Inflammatory macrophage treated with lipopolysaccharide for 4 hours (primary cell): ENCODE measurements around the gene KIF5B.
A peak's percentile ranks its signal among the peaks of the same experiment; 100 is the strongest.
"Not testable (repeated sequence)": the region's sequence is repeated elsewhere in the genome, so short reads cannot be mapped to it uniquely, and the experiment has no call there.

Experiments
- DNase-seq: peaks from one replicate; pipeline ENCODE4 v3.0.0-alpha.2; 2020

The KIF5B gene

GRCh38 chr10:32005050-32005449 is 51.2 kb downstream of the KIF5B start:
- peak; percentile 42 for DNase-seq

GRCh38 chr10:32004161-32004591 is 52.0 kb downstream of the KIF5B start:
- DNase-seq = no peak

- DNase-seq = no peak
These were observed 53.7 kb downstream of the KIF5B start for GRCh38 chr10:32002531-32002930.

GRCh38 chr10:32000937-32001336 is 55.3 kb downstream of the KIF5B start:
- DNase-seq = no peak

- no peak for DNase-seq
These were observed 56.4 kb downstream of the KIF5B start for GRCh38 chr10:31999836-32000235.

GRCh38 chr10:31999070-31999660 is 57.1 kb downstream of the KIF5B start:
- no peak for DNase-seq

GRCh38 chr10:31994926-31995325 is 61.3 kb downstream of the KIF5B start:
- DNase-seq = no peak

- DNase-seq = no peak
These were observed 65.3 kb downstream of the KIF5B start for GRCh38 chr10:31990937-31991336.

GRCh38 chr10:31987786-31988185 is 68.4 kb downstream of the KIF5B start:
- DNase-seq = not testable (repeated sequence)

- DNase-seq = no peak
These were observed 74.1 kb downstream of the KIF5B start for GRCh38 chr10:31982111-31982510.

- DNase-seq = no peak
These were observed 75.8 kb downstream of the KIF5B start for GRCh38 chr10:31980471-31980870.

GRCh38 chr10:31979071-31979470 is 77.2 kb downstream of the KIF5B start:
- not testable (repeated sequence) for DNase-seq

- DNase-seq = no peak
These were observed 78.1 kb downstream of the KIF5B start for GRCh38 chr10:31978156-31978483.

GRCh38 chr10:31977440-31978155 is 78.6 kb downstream of the KIF5B start:
- DNase-seq = peak; percentile 87

- no peak for DNase-seq
These were observed 81.0 kb downstream of the KIF5B start for GRCh38 chr10:31975157-31975765.

GRCh38 chr10:31974434-31975124 is 81.6 kb downstream of the KIF5B start:
- DNase-seq = peak; percentile 37

- peak; percentile 69 for DNase-seq
These were observed 83.6 kb downstream of the KIF5B start for GRCh38 chr10:31972519-31973041.

- DNase-seq = not testable (repeated sequence)
These were observed 86.4 kb downstream of the KIF5B start for GRCh38 chr10:31969847-31970246.

- no peak for DNase-seq
These were observed 92.6 kb downstream of the KIF5B start for GRCh38 chr10:31963589-31963980.

- no peak for DNase-seq
These were observed 93.2 kb downstream of the KIF5B start for GRCh38 chr10:31962826-31963588.

GRCh38 chr10:31961277-31962074 is 94.7 kb downstream of the KIF5B start:
- peak; percentile 84 for DNase-seq
